Stimulated activated CD4-positive, alpha-beta T cell treated with anti-CD3 and anti-CD28 coated beads, Interleukin-1b, Interleukin-23, amount 100 ng/mL, for 4 hours (primary cell): ENCODE data around the gene SPECC1.
"Not testable (repeated sequence)": the region's sequence is repeated elsewhere in the genome, so short reads cannot be mapped to it uniquely, and the experiment has no call there.

Source experiments
- DNase-seq, 2 donors: peaks; one replicate each; pipeline ENCODE4 v3.0.0-alpha.2; 2020; ENCODE audit warnings: low read depth in 2 of 2

SPECC1 gene

GRCh38 chr17:20206068-20206467 lies 196.9 kb downstream of the SPECC1 start:
- peak in 1 of 2 donors; percentile 15 for DNase-seq

GRCh38 chr17:20206591-20206990 lies 197.4 kb downstream of the SPECC1 start:
- DNase-seq: no peak

- no peak for DNase-seq
Measured at GRCh38 chr17:20207262-20207985, 198.3 kb downstream of the SPECC1 start.

GRCh38 chr17:20208717-20209116 lies 199.6 kb downstream of the SPECC1 start:
- DNase-seq: no peak

- DNase-seq: no peak
Measured at GRCh38 chr17:20210180-20210579, 201.0 kb downstream of the SPECC1 start.

GRCh38 chr17:20210614-20211013 lies 201.5 kb downstream of the SPECC1 start:
- DNase-seq: no peak

- DNase-seq: no peak
Measured at GRCh38 chr17:20211246-20211645, 202.1 kb downstream of the SPECC1 start.

- DNase-seq: no peak
Measured at GRCh38 chr17:20213449-20213848, 204.3 kb downstream of the SPECC1 start.

GRCh38 chr17:20214794-20215193 lies 205.6 kb downstream of the SPECC1 start:
- no peak for DNase-seq

GRCh38 chr17:20216154-20216815 lies 207.1 kb downstream of the SPECC1 start:
- DNase-seq: no peak

- no peak for DNase-seq
Measured at GRCh38 chr17:20216853-20217252, 207.7 kb downstream of the SPECC1 start.

- DNase-seq: no peak
Measured at GRCh38 chr17:20217677-20218076, 208.5 kb downstream of the SPECC1 start.

GRCh38 chr17:20218272-20218671 lies 209.1 kb downstream of the SPECC1 start:
- DNase-seq: no peak

- no peak for DNase-seq
Measured at GRCh38 chr17:20223808-20224328, 214.7 kb downstream of the SPECC1 start.

- DNase-seq: no peak
Measured at GRCh38 chr17:20224379-20224778, 215.2 kb downstream of the SPECC1 start.

- no peak for DNase-seq
Measured at GRCh38 chr17:20225162-20226115, 216.3 kb downstream of the SPECC1 start.

- DNase-seq: peak; percentile 71 to 73
Measured at GRCh38 chr17:20226814-20227482, 217.8 kb downstream of the SPECC1 start.

- DNase-seq: not testable (repeated sequence)
Measured at GRCh38 chr17:20227720-20228370, 218.7 kb downstream of the SPECC1 start.

GRCh38 chr17:20228410-20228809 lies 219.3 kb downstream of the SPECC1 start:
- DNase-seq: no peak

GRCh38 chr17:20228860-20229259 lies 219.7 kb downstream of the SPECC1 start:
- DNase-seq: no peak

- no peak for DNase-seq
Measured at GRCh38 chr17:20230924-20231323, 221.8 kb downstream of the SPECC1 start.
